Brain microvascular endothelial cell (primary cell): ENCODE results near the gene SPECC1.
"Not testable (repeated sequence)": the region's sequence is repeated elsewhere in the genome, so short reads cannot be mapped to it uniquely, and the experiment has no call there.

ENCODE experiments used
- DNase-seq: peaks from one replicate; pipeline ENCODE4 v3.0.0-alpha.2; 2020
- H3K27ac ChIP-seq: fragments of 250-450 bp; sonication (Bioruptor Pico); 2 replicates; pipeline ENCODE4 v1.5.1; 2020; ENCODE audit warnings: mild to moderate bottlenecking, moderate library complexity
- H3K27me3 ChIP-seq: fragments of 250-450 bp; sonication (Bioruptor Pico); replicated peaks from 2 replicates; pipeline ENCODE4 v1.5.1; 2020; ENCODE audit warnings: mild to moderate bottlenecking
- H3K36me3 ChIP-seq: fragments of 250-450 bp; sonication (Bioruptor Pico); replicated peaks from 2 replicates; pipeline ENCODE4 v1.5.1; 2020; ENCODE audit warnings: mild to moderate bottlenecking
- H3K4me3 ChIP-seq: 2 replicates; pipeline ENCODE4 v1.5.1; 2011; ENCODE audit warnings: low read depth, mild to moderate bottlenecking, control low read depth, low read length, moderate library complexity
- in situ Hi-C: cut with HindIII; loops from 2 replicates; pipeline ENCODE4 v1.10.0; 2017; ENCODE audit warnings: low sequenced_read_pairs, low pct_ligation_motif_present
- TF ChIP-seq, protein P1 (sequence below): IDR thresholded peaks from 2 replicates; pipeline ENCODE4 v1.5.1; 2011; ENCODE audit warnings: low read depth, mild to moderate bottlenecking, moderate library complexity, low read length, control low read depth, inconsistent platforms; ENCODE audit errors: missing control alignments

SPECC1 gene

DNA sequence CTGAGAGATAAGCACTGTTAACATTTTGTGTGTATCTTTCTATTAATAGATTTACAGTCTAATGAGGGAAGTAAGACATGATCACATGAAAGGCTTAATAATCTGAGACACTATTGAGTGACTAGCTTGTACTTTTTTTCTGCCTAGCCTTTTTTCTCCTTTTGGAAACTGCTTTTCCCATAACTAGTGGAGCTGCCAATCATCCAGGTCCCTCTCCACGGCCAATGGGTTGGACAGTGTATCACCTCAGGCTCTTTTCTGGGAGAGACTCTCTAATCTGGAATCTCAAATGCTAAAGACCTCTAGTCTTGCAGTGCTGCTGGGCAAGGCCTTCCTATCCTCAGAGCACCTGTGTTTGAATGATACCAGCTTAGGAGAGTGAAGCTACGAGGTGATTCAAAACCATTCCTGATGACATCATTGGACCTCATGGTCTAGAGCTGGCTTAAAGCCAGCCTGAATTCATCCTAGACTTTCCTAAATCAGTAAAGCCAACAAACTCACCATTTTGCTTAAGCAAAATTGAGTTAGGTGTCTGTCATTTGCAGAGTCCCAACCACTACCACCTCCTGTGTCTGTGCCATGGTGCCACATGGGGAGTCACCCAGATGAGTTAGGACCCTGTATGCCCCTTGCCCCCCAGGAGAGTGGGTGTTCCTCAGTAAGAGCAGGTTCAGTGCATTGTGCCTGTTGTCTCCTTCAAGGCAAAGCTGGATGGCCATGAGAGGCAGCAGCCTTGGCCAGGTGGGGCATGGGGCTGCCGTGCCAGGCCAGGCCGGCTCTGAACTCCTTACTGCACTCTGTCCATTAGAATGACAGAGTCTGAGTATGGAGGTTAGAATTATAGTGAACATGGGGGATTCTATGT, 62.9 kb downstream of the SPECC1 start:
- H3K4me3 ChIP-seq: no peak overlapping the region
- H3K27me3 ChIP-seq: no peaks in the 10 kb centered on the region
- no peaks in the 10 kb centered on the region for H3K36me3 ChIP-seq
- no peak overlapping the region for H3K27ac ChIP-seq
- TF ChIP-seq, protein P1, sequence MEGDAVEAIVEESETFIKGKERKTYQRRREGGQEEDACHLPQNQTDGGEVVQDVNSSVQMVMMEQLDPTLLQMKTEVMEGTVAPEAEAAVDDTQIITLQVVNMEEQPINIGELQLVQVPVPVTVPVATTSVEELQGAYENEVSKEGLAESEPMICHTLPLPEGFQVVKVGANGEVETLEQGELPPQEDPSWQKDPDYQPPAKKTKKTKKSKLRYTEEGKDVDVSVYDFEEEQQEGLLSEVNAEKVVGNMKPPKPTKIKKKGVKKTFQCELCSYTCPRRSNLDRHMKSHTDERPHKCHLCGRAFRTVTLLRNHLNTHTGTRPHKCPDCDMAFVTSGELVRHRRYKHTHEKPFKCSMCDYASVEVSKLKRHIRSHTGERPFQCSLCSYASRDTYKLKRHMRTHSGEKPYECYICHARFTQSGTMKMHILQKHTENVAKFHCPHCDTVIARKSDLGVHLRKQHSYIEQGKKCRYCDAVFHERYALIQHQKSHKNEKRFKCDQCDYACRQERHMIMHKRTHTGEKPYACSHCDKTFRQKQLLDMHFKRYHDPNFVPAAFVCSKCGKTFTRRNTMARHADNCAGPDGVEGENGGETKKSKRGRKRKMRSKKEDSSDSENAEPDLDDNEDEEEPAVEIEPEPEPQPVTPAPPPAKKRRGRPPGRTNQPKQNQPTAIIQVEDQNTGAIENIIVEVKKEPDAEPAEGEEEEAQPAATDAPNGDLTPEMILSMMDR: no peak
- in situ Hi-C loops: no loop called here
- DNase-seq: no peak

DNA sequence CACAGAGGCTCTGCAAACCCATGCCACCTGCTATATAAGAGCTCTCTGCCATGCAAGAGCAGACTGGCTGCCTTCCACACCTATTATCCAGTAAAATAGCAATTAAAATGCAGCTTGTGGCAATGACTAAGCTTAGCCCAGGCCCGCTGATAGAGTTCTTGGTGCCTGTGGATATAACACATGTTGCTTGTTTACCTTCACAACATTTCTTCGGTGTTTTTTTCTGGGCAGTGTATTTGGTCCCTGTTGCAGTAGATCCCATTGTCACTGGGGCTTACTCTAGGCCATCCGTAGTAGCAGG, 63.5 kb downstream of the SPECC1 start:
- TF ChIP-seq, protein P1: no peak
- Histone ChIP-seq H3K4me3 (no peak overlapping the region), H3K27ac (no peak overlapping the region), H3K27me3 (no peaks in the 10 kb centered on the region), H3K36me3 (no peaks in the 10 kb centered on the region)
- in situ Hi-C loops: no loop called here
- no peak for DNase-seq

DNA sequence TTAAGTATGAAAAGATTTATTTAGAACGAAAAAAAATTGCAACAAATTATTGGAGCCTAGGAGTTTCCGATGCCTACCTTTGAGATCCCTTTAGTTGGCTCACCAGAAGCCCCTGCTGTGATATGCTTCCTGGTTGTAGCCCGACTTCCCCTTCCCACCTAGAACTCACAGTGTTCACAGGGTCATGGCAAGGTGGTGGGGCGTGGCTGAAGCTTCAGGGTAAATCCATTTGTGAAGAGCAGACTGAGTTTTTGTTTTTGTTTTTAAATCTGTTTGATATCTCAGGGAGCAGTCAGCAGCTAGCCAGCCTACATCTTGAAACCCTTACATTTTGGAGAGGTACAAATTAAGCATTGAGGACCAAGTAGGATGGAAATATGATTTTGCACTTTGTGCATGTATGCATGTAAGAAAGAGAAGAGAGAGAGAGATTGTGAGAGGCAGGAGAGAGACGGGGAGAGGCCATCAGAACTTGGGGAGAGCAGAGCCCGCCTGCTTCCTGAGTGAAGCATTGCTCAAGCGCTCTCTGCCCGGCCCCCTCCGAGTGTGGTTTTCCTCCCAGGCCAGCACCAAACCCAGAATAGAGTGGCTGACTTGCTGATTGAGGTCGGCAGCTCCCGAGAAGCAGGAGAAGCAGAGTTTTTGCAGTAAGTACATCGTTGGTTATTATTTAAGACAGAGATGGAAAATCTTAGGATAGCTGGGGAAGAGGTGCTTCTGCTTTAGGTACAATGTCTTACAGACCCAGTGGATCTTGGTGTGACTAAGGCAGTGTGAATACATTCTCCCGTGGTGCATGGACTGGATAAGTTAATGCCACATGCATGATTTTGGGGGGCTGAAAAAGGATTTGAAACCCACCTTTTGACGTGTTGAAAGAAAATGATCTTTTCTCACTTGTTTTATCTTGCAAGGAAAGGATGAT, 64.2 kb downstream of the SPECC1 start:
- in situ Hi-C loops: no loop called here
- H3K4me3 ChIP-seq: no peak overlapping the region
- H3K27me3 ChIP-seq: no peaks in the 10 kb centered on the region
- H3K27ac ChIP-seq: no peak overlapping the region
- DNase-seq: peak; percentile 40
- TF ChIP-seq, protein P1: no peak
- H3K36me3 ChIP-seq: no peaks in the 10 kb centered on the region

DNA sequence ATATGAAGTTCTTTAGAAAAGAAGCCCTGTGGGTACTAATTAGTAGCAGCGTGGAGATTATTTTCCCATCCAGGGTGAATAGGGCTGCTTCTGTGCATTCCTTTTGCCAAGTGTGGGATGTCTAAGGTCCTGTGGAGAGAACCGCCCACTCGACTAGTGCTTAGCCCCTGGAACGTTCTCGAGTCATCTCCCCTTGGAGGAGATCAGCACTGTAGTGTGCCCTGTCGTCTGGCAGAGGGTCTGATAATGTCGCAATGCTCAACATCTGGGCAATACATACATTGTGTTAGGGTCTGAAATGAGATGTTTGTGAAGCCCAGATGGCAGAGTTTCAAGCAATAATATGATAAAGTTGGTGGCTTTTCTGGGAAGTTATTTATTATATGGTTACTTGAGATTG, 64.8 kb downstream of the SPECC1 start:
- Histone ChIP-seq H3K27ac (no peak overlapping the region), H3K27me3 (no peaks in the 10 kb centered on the region), H3K36me3 (no peaks in the 10 kb centered on the region), H3K4me3 (no peak overlapping the region)
- no peak for DNase-seq
- in situ Hi-C loops: no loop called here
- TF ChIP-seq, protein P1: no peak

DNA sequence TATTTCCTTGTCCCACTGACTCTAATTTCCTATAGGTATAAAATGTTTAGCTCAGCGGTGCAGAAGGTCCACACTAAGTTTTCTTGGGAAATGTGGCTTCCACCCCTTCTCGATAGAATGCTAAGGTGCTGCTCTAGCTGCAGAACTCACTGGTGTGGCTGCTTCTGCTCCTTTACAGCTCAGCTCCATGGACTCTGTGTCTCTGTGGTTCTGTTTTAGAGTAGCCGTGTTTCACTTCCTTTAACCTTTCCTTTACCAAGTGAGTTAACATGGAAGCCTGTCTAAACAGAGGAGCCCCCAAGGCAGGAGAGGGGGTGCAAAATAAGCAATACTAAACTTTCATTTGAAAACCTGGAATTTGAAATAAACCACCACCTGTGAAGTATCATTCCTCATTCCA, 65.3 kb downstream of the SPECC1 start:
- in situ Hi-C loops: no loop called here
- Histone ChIP-seq H3K4me3 (no peak overlapping the region), H3K27ac (no peak overlapping the region), H3K27me3 (no peaks in the 10 kb centered on the region), H3K36me3 (no peaks in the 10 kb centered on the region)
- TF ChIP-seq, protein P1: no peak
- DNase-seq: no peak

DNA sequence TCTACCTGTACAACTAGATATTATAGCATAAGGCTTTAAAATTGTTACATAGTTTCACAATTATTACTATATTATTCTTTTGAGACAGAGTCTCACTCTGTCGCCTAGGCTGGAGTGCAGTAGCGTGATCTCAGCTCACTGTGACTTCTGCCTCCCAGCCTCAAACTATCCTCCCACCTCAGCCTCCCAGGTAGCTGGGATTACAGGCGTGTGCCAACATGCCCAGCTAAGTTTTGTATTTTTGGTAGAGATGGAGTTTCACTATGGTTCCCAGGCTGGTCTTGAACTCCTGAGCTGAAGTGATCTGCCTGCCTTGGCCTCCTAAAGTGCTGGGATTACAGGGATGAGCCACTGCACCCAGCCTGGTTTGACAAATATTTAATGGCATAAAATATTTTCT, 67.0 kb downstream of the SPECC1 start:
- H3K27ac ChIP-seq, H3K36me3 ChIP-seq, H3K27me3 ChIP-seq, in situ Hi-C loops, H3K4me3 ChIP-seq, DNase-seq: not testable (repeated sequence)
